ENCODE results near the gene C14orf39.

- TF ChIP-seq CTCF (IDR thresholded peaks at IDR 0.05): no peak
- TF ChIP-seq POLR2A (IDR thresholded peaks at IDR 0.05): no peak
Observed at GRCh38 chr14:60420050-60420449, 65.8 kb downstream of the C14orf39 start.
